Pancreas (tissue), 10 donors: ENCODE results near the gene ZNF385C. TPM values are rescaled to one million over a fixed set of nuclear protein-coding genes. Genes with fewer than 3 reads are reported as not detected.

Source experiments
- ATAC-seq, 4 donors: fragments of 200-7000 bp; cut with Tn5 transposase; one replicate each; pipeline versions ENCODE4 v1.8.0 to v1.9.1; 2020; ENCODE audit warnings: mild to moderate bottlenecking in 4 of 4, moderate library complexity in 4 of 4
- DNase-seq, 6 donors: peaks; one replicate each; pipeline ENCODE4 v3.0.0-alpha.2; 2020
- FAIRE-seq: peaks from 2 replicates; lab custom pipeline; 2012; peaks lifted over from hg19 to GRCh38; lab: Jason Lieb, UNC
- H3K27ac ChIP-seq, 4 donors: fragments of 200-600 bp; sonication (generic); 1 replicate in 3 of 4; 2 replicates in 1 of 4; pipeline versions ENCODE4 v1.5.0 to v1.8.0; 2020
- H3K27me3 ChIP-seq, 4 donors: fragments of 200-600 bp; one replicate each; pipeline ENCODE4 v1.8.0; 2021
- H3K36me3 ChIP-seq, 3 donors: fragments of 200-600 bp; sonication (generic) in 1 of 3; one replicate each; pipeline versions ENCODE4 v1.5.0 to v1.8.0; 2020 to 2021
- H3K4me1 ChIP-seq, 3 donors: fragments of 200-600 bp; one replicate each; pipeline ENCODE4 v1.8.0; 2021
- H3K4me3 ChIP-seq, 4 donors: fragments of 200-600 bp; sonication (generic) in 2 of 4; one replicate each; pipeline versions ENCODE4 v1.5.0 to v1.8.0; 2020 to 2021
- H3K9me3 ChIP-seq, 4 donors: fragments of 200-600 bp; one replicate each; pipeline ENCODE4 v1.8.0; 2021
- WGBS, 2 donors: extraction: QIAGEN DNeasy Blood & Tissue Kit; methylation state at CpG; one replicate each; pipeline ENCODE4 v1.1.7; 2013; 5-methylcytosine and 5-hydroxymethylcytosine counted together
- intact Hi-C, 3 donors: fragments of 100-400 bp; cut with DNase I; formaldehyde crosslinking; loops; one replicate each; pipeline versions ENCODE4 v1.11.1 to v1.14.2; 2022
- polyA plus RNA-seq, 2 donors: library from polyadenylated mRNA; stranded (reverse); fragments of 200-250 nt; gene quantifications; one replicate each; pipeline ENCODE4 v1.2.3, GENCODE V29; 2013
- total RNA-seq, 6 donors: library from RNA; stranded (reverse); fragmentation: NEBNext Ultra II Directional in 4 of 6; extraction: Animal tissue kit (Norgen Biotek cat#: 25700) in 4 of 6; gene quantifications; one replicate each; pipeline versions ENCODE4 v1.2.1 to v1.2.4, GENCODE V29; 2021 to 2023
- TF ChIP-seq, protein P1 (sequence below), 4 donors: fragments of 200-600 bp; sonication (generic) in 3 of 4; IDR thresholded peaks; one replicate each; pipeline versions ENCODE4 v1.5.0 to v1.8.0; 2021; ENCODE audit warnings: antibody characterized with exemption in 4 of 4
- donor health status: healthy with polysubstance abuse.
- donor health status: DM: no; HTN: no; CAD: no; lungs with moderate emphysema.
- donor health status: DM: no; HTN: no; CAD: no.
- donor health status: control.
- donor health status: control.
- donor health status: Bipolar disorder and iron deficiency.
- donor health status: DM: yes; HTN: yes; CAD: no.
- donor health status: DM: no; HTN: no; CAD: no.
- donor health status: DM: no; HTN: no; CAD: no.
- donor health status: DM: yes; HTN: yes; CAD: no.

ZNF385C gene
- total and polyA plus RNA-seq, 8 donors: 0.67 to 2.6 (median 1.6) TPM

DNA sequence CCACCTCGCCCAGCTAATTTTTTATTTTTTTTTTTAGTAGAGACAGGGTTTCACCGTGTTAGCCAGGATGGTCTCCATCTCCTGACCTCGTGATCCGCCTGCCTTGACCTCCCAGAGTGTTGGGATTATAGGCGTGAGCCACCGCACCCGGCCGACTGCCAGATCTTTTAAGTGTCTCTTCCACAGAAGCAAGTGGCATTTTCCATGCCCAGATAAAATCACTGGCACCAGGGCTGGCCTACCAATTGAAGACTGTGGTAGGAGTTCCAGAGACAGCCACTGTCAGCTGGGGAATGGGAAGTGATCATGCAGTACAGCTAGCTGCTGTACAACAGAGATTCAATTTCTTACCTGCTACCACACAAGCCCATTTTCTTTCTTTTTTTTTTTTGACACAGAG is 113.8 kb downstream of the ZNF385C start:
- no peak for ATAC-seq
- Histone ChIP-seq H3K4me1 (no peaks in the 10 kb centered on the region), H3K4me3 (no peak overlapping the region), H3K9me3 (no peaks in the 10 kb centered on the region), H3K36me3 (peaks cover 6 to 73% (median 22%) of the 10 kb centered on the region in 3 donors), H3K27ac (no peak overlapping the region), H3K27me3 (no peaks in the 10 kb centered on the region)
- DNase-seq: no peak
- intact Hi-C loops: no loop called here
- TF ChIP-seq, protein P1, sequence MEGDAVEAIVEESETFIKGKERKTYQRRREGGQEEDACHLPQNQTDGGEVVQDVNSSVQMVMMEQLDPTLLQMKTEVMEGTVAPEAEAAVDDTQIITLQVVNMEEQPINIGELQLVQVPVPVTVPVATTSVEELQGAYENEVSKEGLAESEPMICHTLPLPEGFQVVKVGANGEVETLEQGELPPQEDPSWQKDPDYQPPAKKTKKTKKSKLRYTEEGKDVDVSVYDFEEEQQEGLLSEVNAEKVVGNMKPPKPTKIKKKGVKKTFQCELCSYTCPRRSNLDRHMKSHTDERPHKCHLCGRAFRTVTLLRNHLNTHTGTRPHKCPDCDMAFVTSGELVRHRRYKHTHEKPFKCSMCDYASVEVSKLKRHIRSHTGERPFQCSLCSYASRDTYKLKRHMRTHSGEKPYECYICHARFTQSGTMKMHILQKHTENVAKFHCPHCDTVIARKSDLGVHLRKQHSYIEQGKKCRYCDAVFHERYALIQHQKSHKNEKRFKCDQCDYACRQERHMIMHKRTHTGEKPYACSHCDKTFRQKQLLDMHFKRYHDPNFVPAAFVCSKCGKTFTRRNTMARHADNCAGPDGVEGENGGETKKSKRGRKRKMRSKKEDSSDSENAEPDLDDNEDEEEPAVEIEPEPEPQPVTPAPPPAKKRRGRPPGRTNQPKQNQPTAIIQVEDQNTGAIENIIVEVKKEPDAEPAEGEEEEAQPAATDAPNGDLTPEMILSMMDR (IDR thresholded peaks at IDR 0.05): no peak
- WGBS, 2 donors: 95 to 97% methylated on average over 8 of the region's 8 CpGs
- FAIRE-seq: no peak

DNA sequence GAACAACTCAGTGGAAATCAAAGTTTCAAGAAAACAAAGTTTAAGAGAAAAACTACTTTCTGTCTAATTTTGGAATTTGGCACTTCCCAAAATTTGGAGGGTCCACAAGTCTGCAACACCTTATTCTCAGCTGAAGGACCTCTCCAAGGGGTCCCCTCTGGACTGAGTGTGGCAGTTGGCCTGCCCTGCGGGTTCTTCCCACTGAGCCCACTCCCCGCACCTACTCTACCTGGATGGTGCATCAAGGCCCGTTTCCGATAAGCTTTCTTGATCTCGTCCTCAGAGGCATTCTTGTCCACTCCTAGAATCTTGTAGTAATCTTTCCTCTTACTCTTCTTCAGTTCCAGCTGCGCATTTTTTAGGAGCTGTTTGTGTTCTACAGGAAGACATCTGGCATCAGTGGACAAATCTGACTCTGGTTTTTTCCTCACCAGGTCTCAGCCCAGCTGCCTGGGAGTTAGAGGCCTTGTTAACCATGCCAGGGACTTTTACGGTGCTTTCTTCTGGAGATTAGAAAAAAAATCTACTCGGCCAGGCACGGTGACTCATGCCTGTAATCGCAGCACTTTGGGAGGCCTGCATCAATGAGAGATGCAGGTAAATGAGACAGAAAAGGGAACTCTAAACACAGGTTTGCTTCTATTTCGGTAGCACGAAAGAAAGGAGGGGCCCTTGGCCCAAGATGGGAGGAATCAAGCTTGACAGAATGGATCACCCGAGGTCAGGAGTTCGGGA is 116.1 kb downstream of the ZNF385C start:
- ATAC-seq (peak in 3 of 4 donors; percentile 47 to 66 (median 48)), DNase-seq (peak in 1 of 6 donors; percentile 12), FAIRE-seq (no peak)
- H3K4me1 ChIP-seq: peaks cover 0 to 9% (median 4%) of the 10 kb centered on the region in 3 donors
- H3K9me3 ChIP-seq: no peaks in the 10 kb centered on the region
- TF ChIP-seq, protein P1 (IDR thresholded peaks at IDR 0.05): no peak
- intact Hi-C loops: no loop called here
- H3K27ac ChIP-seq: no peak overlapping the region
- peaks cover 2 to 54% (median 9%) of the 10 kb centered on the region in 3 donors for H3K36me3 ChIP-seq
- H3K27me3 ChIP-seq: no peaks in the 10 kb centered on the region
- no peak overlapping the region for H3K4me3 ChIP-seq
- WGBS, 2 donors: 86 to 91% methylated on average over 14 of the region's 14 CpGs

DNA sequence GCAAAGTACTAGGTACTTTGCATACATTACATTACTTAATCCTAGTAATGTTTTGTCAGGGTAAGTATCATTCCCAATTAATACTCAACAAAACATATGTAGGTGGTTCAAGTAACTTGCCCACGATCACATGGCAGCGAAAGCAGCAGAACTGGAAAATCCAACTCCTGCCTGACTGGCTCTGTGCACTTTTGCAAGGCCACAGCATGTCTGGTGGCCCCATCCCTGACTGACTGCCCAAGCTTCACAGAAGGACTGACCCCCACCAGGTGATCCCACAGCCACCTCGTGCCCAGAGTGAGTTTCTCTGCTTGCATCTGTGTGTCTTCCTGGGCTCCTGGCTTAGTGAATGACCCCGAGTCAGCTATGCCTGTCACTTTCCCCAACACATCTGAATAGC is 120.3 kb downstream of the ZNF385C start:
- intact Hi-C loops: no loop called here
- FAIRE-seq (no peak), ATAC-seq (peak in 2 of 4 donors; percentile 24 to 39), DNase-seq (peak in 3 of 6 donors; percentile 25 to 46 (median 31))
- Histone ChIP-seq H3K27me3 (no peaks in the 10 kb centered on the region), H3K27ac (peak overlapping the region in 1 of 4 donors; percentile 11), H3K4me1 (peaks cover 11 to 19% (median 16%) of the 10 kb centered on the region in 3 donors), H3K36me3 (peaks cover 2 to 64% (median 17%) of the 10 kb centered on the region in 3 donors), H3K4me3 (no peak overlapping the region), H3K9me3 (no peaks in the 10 kb centered on the region)
- TF ChIP-seq, protein P1 (IDR thresholded peaks at IDR 0.05): no peak
- WGBS, 2 donors: 22 to 34% methylated on average over 4 of the region's 4 CpGs

DNA sequence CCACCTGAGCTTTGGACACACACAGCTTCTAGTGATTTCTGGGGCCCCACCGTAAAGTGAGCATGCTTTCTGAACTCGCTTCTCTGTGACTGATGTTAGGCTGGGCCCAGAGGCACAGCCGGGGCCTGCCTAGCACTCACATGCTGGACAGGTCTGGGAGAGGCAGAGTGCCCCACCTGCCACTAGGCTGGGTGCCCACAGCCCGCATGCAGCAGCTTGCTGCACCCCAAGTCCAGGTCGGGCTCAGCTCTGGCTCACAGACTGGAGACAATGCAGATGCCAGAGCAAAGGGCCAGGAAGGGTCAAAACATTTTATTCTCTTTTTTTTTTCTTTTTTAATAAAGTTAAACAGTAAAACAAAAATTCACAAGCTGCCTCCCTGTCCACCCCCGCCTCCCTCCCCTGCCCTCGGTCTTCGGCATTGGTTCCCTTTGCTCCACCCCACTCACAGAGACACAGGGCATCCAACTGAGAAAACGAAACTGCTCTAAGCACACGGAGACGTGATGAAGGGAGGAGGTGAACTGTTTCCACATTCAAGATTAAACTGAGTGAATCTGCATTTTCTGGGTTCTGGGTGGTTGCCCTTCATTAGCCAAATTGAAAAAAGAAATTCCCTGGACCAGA is 122.0 kb downstream of the ZNF385C start:
- FAIRE-seq (no peak), DNase-seq (peak in 2 of 6 donors; percentile 39 to 49), ATAC-seq (no peak)
- peaks cover 0 to 47% (median 17%) of the 10 kb centered on the region in 3 donors for H3K36me3 ChIP-seq
- intact Hi-C loops: no loop called here
- TF ChIP-seq, protein P1 (IDR thresholded peaks at IDR 0.05): no peak
- H3K27me3 ChIP-seq: no peaks in the 10 kb centered on the region
- no peak overlapping the region for H3K4me3 ChIP-seq
- no peaks in the 10 kb centered on the region for H3K9me3 ChIP-seq
- no peak overlapping the region for H3K27ac ChIP-seq
- H3K4me1 ChIP-seq: peaks cover 25 to 30% (median 26%) of the 10 kb centered on the region in 3 donors
- 76 to 87% methylated on average over 11 of the region's 11 CpGs for WGBS, 2 donors

Other genes with a start within 250 kb of the ZNF385C start
- 1 to 10 TPM; 4.3 to 7.8 (median 5.8) TPM for gene KLHL11, start 233.1 kb downstream of the ZNF385C start, total RNA-seq
- under 1 TPM; 0.61 to 0.75 TPM for gene KLHL11, start 233.1 kb downstream of the ZNF385C start, polyA plus RNA-seq
- gene ACLY, start 179.5 kb downstream of the ZNF385C start, total RNA-seq: 100 to 1,000 TPM in 1 of 6 donors, 10 to 100 TPM in 5; 38.6 to 101 (median 58.3) TPM
- 10 to 100 TPM; 22.0 to 68.7 TPM for gene ACLY, start 179.5 kb downstream of the ZNF385C start, polyA plus RNA-seq
- under 1 TPM; 0.20 to 0.98 (median 0.57) TPM for gene ODAD4, start 167.9 kb downstream of the ZNF385C start, total RNA-seq
- 1 to 10 TPM; 1.2 to 4.1 TPM for gene ODAD4, start 167.9 kb downstream of the ZNF385C start, polyA plus RNA-seq
- 10 to 100 TPM; 26.3 to 45.8 (median 32.1) TPM for gene CNP, start 131.7 kb downstream of the ZNF385C start, total RNA-seq
- 10 to 100 TPM; 26.4 to 34.4 TPM for gene CNP, start 131.7 kb downstream of the ZNF385C start, polyA plus RNA-seq
- 10 to 100 TPM; 32.2 to 45.3 (median 37.3) TPM for gene DNAJC7, start 81.0 kb downstream of the ZNF385C start, total RNA-seq
- 10 to 100 TPM; 53.4 to 63.6 TPM for gene DNAJC7, start 81.0 kb downstream of the ZNF385C start, polyA plus RNA-seq
- 10 to 100 TPM in 3 of 6 donors, 1 to 10 TPM in 3; 6.5 to 14.7 (median 10.7) TPM for gene NKIRAS2, start 78.4 kb downstream of the ZNF385C start, total RNA-seq
- 10 to 100 TPM; 11.7 to 14.1 TPM for gene NKIRAS2, start 78.4 kb downstream of the ZNF385C start, polyA plus RNA-seq
- 1 to 10 TPM; 1.2 to 2.2 (median 1.8) TPM for gene C17orf113, start 47.9 kb downstream of the ZNF385C start, total RNA-seq
- gene C17orf113, start 47.9 kb downstream of the ZNF385C start, polyA plus RNA-seq: 1 to 10 TPM; 1.5 to 1.9 TPM
- 10 to 100 TPM in 1 of 6 donors, 1 to 10 TPM in 5; 3.7 to 11.0 (median 6.1) TPM for gene DHX58, start 14.2 kb upstream of the ZNF385C start, total RNA-seq
- 10 to 100 TPM; 20.9 to 22.8 TPM for gene DHX58, start 14.2 kb upstream of the ZNF385C start, polyA plus RNA-seq
- gene KAT2A, start 22.9 kb upstream of the ZNF385C start, total RNA-seq: 10 to 100 TPM; 17.5 to 43.7 (median 22.3) TPM
- gene KAT2A, start 22.9 kb upstream of the ZNF385C start, polyA plus RNA-seq: 100 to 1,000 TPM; 157 to 158 TPM
- under 1 TPM; 0.40 to 0.75 (median 0.58) TPM for gene HSPB9, start 24.3 kb upstream of the ZNF385C start, total RNA-seq
- gene HSPB9, start 24.3 kb upstream of the ZNF385C start, polyA plus RNA-seq: 1 to 10 TPM in 1 of 2 donors, under 1 TPM in 1; 0.85 to 1.6 TPM
- gene RAB5C, start 56.5 kb upstream of the ZNF385C start, total RNA-seq: 10 to 100 TPM; 25.9 to 53.1 (median 42.0) TPM
- gene RAB5C, start 56.5 kb upstream of the ZNF385C start, polyA plus RNA-seq: 10 to 100 TPM; 42.6 to 61.8 TPM
- under 1 TPM in 5 of 6 donors, not detected in 1; 0.03 to 0.09 (median 0.06) TPM for gene KCNH4, start 82.7 kb upstream of the ZNF385C start, total RNA-seq
- gene KCNH4, start 82.7 kb upstream of the ZNF385C start, polyA plus RNA-seq: under 1 TPM; 0.11 to 0.14 TPM
- gene HCRT, start 87.0 kb upstream of the ZNF385C start, total RNA-seq: not detected
- not detected for gene HCRT, start 87.0 kb upstream of the ZNF385C start, polyA plus RNA-seq
- gene GHDC, start 96.0 kb upstream of the ZNF385C start, total RNA-seq: 10 to 100 TPM; 14.8 to 20.9 (median 17.1) TPM
- 10 to 100 TPM; 19.4 to 21.6 TPM for gene GHDC, start 96.0 kb upstream of the ZNF385C start, polyA plus RNA-seq
- 10 to 100 TPM; 22.6 to 27.5 (median 24.2) TPM for gene STAT5B, start 177.9 kb upstream of the ZNF385C start, total RNA-seq
- 10 to 100 TPM; 17.9 to 24.3 TPM for gene STAT5B, start 177.9 kb upstream of the ZNF385C start, polyA plus RNA-seq
- gene STAT5A, start 190.0 kb upstream of the ZNF385C start, total RNA-seq: 10 to 100 TPM; 13.1 to 19.8 (median 15.4) TPM
- 10 to 100 TPM; 10.5 to 12.6 TPM for gene STAT5A, start 190.0 kb upstream of the ZNF385C start, polyA plus RNA-seq